ENCODE data around the gene REX1BD.
"Not testable (repeated sequence)": the region's sequence is repeated elsewhere in the genome, so short reads cannot be mapped to it uniquely, and the experiment has no call there.

REX1BD gene

DNA sequence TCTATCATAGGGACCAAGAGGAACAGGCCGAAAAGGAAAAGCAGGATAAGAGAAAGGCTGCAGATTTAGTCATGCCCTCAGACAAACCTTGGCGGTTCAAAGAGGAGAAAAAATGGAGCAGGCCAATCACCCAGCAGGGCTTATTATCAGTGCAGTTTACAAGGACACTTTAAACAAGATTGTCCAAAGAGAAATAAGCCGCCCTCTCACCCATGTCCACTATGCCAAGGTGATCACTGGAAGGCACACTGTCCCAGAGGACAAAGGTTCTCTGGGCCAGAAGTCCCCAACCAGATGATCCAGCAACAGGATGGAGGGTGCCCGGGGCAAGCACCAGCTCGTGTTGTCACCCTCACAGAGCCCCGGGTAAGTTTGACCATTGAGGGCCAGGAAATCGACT lies 8.3 kb upstream of the REX1BD start:
- no peak for DNase-seq

DNA sequence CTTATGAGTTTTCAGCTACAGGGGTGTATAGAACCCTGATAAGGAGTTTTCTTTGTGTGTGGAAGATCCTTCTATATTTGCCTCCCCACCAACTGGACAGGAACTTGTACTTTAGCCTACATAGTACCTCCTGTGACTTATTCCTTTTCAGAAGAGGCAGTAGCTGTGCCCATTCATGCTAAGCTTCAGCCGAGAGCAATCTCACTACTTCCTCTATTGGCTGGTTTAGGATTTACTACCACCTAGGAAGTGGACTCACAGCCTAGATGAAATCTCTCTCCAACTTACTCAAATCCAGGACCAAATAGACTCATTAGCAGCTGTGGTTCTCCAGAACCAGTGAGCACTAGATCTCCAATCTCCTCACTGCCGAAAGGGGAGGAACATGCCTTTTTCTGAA lies 2.3 kb upstream of the REX1BD start:
- DNase-seq: no peak

- no peak for DNase-seq
These were observed 1.0 kb upstream of the REX1BD start for GRCh38 chr19:18587561-18587960.

DNA sequence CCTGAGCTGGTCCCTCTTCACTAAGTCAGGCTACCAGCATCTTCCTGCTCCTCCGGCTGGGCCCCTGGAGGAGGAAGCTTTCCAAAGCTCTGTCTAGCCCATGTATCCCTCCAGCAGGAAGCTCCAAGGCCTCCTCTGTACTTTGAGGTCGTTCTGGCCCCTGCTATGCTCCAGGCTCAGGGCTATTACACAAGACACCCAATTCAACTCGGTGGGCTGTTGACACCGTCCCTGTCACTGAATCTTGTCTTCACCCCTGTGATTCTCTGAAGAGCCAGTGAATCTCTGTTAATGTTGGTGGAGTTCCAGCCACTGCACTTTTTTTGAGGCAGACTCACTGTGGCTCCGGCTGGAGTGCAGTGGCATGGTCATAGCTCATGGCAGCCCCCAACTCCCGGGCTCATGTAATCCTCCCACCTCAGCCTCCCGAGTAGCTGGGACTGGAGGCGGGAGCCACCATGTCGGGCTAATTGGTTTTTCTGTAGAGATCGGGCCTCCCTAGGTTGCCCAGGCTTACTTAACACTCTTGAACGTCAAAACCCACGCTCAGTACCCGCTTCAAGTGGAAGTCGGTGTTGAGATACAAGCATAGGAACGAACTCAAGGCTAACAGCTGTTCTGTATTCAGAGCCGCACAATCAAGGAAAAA lies 512 bp upstream of the REX1BD start:
- no peak for DNase-seq

GRCh38 chr19:18589380-18590272 lies 1.0 kb downstream of the REX1BD start:
- DNase-seq: peak; percentile 38

DNA sequence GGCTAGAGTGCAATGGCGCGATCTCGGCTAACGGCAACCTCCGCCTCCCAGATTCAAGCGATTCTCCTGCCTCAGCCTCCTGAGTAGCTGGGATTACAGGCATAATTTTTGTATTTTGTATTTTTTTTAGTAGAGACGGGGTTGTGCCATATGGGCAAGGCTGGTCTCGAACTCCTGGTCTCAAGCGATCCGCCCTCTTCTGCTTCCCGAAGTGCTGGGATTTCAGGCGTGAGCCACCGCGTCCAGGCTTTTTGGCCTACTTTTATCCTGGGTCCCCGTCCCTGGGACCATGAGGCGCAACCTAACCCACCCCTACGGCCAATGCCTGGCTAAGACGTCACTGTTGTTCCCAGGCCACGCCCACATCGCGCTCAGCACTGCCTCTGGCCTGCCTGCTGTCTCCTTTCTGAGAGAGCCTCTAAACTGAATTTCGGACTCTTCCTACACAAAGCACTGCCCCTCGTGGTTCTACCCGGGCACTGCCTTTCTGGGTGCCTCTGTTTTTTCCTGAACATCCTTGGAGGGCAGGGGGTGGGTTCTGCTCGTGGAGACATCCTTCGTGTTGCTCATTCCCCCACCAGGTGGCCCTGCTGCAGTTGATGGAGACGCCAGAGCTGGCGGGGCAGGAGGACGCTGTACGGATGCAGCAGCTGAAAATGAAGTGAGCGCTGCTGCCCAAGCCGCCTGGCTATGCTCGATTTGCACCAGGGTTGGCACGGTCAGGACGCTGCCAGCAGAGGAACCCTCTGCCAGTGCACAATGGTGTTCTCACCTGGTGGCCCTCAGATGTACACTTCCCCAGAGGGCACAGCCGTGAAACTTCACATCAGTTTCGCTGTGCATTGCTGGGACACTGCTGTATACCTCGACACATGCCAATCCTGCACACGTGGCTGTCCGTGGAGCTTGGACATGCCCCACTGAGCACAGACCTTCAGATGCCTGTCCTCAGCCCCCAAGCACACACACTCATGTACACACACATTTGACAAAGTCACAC lies 2.0 kb downstream of the REX1BD start:
- DNase-seq: no peak

DNA sequence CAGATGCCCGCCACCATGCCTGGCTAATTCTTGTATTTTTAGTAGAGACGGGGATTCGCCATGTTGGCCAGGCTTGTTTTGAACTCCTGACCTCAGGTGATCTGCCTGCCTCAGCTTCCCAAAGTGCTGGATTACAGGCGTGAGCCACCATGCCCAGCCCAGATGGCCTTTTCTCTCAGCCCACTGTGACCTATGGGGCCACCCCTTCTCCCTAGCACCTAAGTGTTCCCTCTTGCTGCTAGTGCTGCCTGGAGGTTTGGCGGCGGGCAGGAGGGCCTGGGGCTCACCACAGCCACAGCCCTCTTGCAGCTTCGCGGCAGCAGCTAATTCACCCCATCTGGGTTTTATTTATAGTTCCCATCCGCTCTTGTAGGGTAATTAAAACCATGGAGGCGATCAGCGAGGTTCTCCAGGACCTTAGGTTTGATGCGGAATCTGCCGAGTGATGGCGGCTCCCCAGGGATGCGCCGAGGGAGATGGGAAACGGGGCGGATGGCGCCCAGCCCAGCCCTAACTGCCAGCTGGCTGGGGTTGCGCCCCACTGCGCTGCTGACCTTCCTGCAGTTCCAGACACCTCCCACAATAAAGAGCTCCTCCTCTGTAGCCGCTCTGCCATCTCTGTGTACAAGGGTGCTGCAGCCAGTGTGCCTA lies 3.3 kb downstream of the REX1BD start:
- DNase-seq: no peak

- DNase-seq: not testable (repeated sequence)
These were observed 4.1 kb downstream of the REX1BD start for GRCh38 chr19:18592732-18593131.

DNA sequence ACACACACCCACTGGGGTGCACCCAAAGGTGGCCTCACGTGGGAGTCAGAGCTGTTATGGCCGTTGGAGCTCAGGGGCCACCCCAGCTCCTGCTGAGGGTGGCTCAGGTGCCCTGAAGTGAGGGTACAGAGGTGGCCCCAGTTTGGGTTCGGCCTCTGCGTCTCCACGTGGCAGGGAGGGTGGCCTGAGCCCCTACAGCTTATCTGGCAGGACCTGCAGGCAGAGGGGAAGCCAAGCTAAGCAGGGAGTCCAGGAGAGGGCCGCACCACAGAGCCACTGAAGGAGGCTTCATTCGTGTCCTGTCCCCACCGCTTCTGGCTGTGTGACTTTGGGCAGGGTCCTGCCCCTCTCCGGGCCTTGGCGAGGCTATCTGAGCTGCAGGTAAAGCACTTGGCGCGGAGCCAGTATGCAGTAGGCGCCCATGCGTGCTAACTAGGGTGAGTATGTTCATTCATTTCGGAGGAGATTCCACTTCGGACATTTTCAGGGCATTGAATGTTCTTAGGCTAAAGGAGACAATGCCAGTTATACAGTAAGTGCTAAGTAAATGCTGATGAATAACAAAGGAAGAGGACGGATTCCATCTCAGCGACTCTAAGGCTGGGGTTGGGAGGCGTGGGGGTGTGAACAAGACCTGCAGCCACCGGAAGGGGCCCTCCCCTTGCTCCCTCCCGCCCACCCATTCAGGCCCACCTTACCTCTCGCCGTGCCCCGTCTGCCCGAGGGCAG lies 4.9 kb downstream of the REX1BD start:
- DNase-seq: no peak

DNA sequence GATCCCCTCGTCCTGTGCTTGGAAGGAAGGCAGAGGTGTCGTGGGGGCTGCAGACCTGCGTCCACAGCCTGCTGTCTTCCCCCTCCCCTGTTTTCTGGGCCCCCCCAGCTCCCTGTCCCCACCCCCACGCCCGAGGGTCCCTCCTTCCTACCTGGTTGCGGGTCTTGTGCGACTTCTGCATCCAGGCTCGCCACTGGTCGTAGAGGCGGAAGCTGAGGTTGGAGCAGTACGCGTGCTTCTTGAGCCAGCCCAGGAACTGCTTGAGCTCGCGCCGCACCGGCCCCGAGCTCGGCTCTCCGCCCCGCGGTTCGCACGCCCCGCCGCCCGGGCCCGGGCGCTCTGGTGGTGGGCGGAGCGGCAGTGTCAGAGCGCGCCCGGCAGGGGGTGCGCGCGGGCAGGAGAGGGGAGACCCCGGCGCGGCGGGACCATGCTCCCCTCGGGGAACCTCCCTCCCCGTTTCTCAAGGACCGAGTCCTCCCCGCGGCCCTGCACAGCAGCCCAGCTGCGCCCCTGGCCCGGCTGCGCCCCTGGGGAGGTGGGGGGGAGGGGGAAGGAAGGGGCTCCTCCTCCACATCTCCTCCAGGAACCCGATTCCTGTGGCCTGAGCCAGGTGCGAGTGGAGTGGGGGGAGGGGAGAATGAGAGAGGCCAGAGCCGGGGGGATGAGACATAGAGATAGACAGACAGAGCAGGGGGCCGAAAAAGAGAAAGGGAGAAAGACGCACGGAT lies 5.7 kb downstream of the REX1BD start:
- peak; percentile 70 for DNase-seq

- DNase-seq: no peak
These were observed 6.3 kb downstream of the REX1BD start for GRCh38 chr19:18594824-18595373.

- no peak for DNase-seq
These were observed 6.9 kb downstream of the REX1BD start for GRCh38 chr19:18595475-18595874.

- no peak for DNase-seq
These were observed 8.2 kb downstream of the REX1BD start for GRCh38 chr19:18596752-18597157.

- no peak for DNase-seq
These were observed 9.4 kb downstream of the REX1BD start for GRCh38 chr19:18597809-18598660.

DNA sequence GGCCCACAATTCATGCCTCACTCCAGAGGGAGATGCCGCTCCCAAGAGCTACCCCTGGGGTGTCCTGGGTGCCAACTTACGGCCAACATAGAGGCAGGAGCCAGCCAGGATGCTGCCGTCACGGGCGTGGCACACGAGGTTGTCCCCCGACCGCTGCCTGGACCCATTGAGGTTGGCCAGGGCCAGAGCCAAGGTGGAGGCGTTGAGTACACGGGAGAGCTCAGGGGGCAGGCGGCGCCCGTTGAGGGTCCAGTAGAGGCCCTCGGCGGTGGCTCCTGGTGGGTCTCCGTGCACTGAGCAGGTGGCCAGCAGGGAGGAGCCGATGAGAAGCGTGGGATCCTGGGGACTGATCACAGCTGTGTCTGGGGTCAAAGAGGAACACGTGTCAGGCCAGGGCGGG lies 10.9 kb downstream of the REX1BD start:
- DNase-seq: no peak

DNA sequence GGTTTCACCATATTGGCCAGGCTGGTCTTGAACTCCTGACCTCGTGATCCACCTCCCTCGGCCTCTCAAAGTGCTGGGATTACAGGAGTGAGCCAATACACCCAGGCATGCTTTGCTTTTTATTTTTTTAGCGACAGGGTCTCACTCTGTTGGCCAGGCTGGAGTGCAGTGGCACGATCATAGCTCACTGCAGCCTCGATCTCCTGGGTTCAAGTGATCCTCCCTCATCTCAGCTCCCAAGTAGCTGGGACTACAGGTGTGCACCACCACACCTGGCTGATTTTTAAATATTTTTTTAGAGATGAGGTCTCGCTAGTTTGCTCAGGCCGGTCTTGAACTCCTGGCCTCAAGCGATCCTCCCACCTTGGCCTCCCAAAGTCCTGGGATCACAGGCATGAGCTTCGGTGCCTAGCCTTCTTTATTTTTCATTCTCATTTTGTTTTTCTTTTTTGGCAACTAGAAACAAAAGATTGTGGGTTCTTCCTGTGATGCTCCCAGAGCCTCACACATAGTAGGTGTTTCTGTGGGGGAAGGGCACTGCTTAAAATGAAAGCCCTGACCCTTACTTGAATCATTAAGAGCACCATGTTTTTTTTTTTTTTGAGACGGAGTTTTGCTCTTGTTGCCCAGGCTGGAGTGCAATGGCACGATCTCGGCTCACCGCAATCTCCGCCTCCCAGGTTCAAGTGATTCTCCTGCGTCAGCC lies 12.2 kb downstream of the REX1BD start:
- DNase-seq: not testable (repeated sequence)

DNA sequence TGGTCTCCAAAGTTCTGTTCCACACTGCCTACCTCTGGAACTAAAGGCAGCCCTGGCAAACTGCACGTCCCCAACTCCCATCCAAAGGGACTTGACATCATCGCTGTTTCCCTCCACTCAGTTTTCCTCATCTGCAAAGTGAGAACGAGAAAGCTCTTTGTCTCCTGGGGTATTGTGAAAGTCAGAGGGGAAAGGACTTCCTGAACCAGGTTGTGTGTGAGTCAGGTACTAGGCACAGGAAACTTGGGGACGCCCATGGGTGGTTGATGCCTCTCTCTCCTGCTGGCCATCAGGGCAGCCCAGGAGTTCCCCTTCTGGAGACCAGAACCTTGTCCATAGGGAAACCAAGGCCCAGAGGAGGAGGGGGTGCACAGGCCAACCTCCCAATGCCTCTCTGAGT lies 13.3 kb downstream of the REX1BD start:
- DNase-seq: no peak

- no peak for DNase-seq
These were observed 14.8 kb downstream of the REX1BD start for GRCh38 chr19:18603255-18603957.
